NCI-H1417 treated with DMSO at 0.1 percent for 48 hours (cell line): ENCODE measurements around the gene OR4D2.

Source experiments
- DNase-seq: peaks from one replicate; lab custom pipeline; 2025; lab: John Stamatoyannopoulos, UW

OR4D2 gene

GRCh38 chr17:58210922-58211321 is 44.1 kb downstream of the OR4D2 start:
- no peak for DNase-seq

GRCh38 chr17:58215685-58216084 is 48.9 kb downstream of the OR4D2 start:
- DNase-seq, result no peak

DNA sequence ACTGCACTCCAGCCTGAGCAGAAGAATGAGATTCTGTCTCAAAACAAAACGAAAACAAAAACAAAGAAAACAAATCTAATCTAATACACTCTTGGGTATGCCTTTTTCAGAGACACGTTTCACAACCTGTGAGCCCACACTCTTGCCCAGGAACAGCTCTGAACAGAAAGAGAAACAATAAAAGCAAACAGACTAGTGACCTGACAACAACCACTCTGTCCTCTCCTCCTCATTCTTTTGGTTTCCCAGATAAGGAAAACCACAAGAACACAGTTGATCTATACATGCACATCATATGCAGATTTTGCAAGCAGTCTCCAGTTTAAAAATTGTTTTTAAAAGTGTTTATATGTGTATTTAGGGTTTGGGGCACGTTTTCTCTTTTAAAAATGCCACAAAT is 51.0 kb downstream of the OR4D2 start:
- DNase-seq, result no peak

GRCh38 chr17:58219007-58219788 is 52.4 kb downstream of the OR4D2 start, which contains the start of gene MKS1:
Gene MKS1 (minus strand): TSS chr17:58219255. CDS start chr17:58219230, 25 bp downstream.
- DNase-seq, result peak; percentile 71

- no peak for DNase-seq
Measured at GRCh38 chr17:58219789-58220183, 53.0 kb downstream of the OR4D2 start.
